NCI-H146 treated with DMSO at 0.1 percent for 48 hours (cell line): ENCODE data around the gene C1QTNF8.

Source experiments
- DNase-seq: peaks from one replicate; lab custom pipeline; 2025; ENCODE audit not compliant: unreplicated experiment; lab: John Stamatoyannopoulos, UW

C1QTNF8 gene

GRCh38 chr16:1127971-1128715 lies 32.1 kb upstream of the C1QTNF8 start:
- DNase-seq, result no peak

GRCh38 chr16:1127101-1127500 lies 31.1 kb upstream of the C1QTNF8 start:
- no peak for DNase-seq

DNA sequence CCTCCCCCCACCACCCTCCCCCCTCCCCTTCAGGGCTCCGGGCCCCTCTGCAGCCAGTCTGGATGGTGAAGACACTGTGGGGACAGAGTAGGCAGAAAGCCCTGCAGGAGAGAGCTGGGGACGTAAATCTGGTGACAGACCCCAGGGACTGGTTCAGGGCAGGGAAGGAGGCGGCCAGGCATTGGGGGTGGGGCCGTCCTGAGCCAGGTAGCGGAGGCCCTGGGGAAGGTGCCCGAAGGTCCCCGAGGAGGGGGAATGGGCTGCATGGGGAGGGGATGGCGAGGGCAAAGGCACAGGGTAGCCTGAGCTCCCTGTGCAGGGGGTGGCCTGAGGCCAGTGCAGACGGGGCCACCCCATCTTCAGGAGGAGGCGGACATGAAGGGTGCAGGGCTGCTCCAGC lies 30.5 kb upstream of the C1QTNF8 start:
- no peak for DNase-seq

DNA sequence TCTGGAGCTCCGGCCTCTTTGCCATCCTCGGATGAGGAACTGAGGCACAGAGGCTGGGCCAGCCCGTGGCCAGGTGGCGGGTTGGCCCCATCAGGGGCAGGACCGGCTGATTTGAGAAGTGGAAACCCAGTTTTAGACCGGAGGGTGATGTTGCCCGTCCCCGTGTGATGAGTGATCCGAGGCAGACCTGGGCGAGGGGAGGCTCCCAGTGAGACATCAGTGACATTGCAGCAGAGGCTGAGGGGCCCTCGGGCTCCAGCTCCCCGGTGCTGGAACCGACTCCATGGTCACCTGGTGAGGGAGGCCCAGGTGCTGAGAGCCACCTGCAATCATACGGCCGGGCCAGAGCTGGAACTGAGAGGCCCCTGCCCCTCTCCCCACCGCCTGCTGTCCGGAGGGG lies 30.0 kb upstream of the C1QTNF8 start:
- DNase-seq, result no peak

- DNase-seq, result no peak
Measured at GRCh38 chr16:1125471-1125870, 29.4 kb upstream of the C1QTNF8 start.

GRCh38 chr16:1124795-1125194 lies 28.8 kb upstream of the C1QTNF8 start:
- no peak for DNase-seq

GRCh38 chr16:1124291-1124690 lies 28.2 kb upstream of the C1QTNF8 start:
- DNase-seq, result no peak

DNA sequence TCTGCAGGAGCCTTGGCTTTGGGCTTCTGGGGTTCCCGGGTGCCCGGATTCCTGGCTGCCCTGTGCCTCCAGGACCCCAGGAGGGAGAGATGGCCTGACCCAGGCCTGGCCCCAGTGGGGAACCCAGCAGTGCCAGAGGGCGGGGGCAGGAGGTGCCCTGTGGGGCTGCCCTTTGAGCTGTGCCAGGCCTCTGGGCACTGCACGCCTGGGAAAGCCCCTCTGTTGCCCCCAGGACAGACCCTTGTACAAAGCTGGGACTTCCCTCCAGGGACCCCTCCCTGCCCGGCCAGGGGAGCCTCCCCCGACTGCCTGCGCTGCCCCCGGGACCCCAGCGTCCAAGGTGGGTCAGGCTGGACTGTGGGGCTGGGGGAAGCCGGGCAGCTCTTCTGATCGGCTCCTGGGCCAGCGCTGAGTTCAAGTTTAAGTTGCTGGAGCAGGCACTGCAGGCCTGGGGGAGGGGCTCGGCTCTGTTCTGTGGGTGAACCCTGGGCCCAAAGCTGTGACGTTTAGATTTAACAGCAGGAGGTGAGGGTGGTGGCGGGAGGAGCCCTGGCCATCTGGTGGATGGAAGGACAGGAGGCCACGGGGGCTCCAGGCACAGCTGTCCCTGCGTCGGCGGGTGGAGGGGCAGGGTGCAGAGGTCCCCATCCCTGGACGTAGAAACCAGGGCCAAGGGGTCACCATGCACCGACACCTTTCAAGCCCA lies 27.6 kb upstream of the C1QTNF8 start:
- DNase-seq, result no peak

GRCh38 chr16:1122398-1122765 lies 26.3 kb upstream of the C1QTNF8 start:
- no peak for DNase-seq

GRCh38 chr16:1121601-1122397 lies 25.8 kb upstream of the C1QTNF8 start:
- DNase-seq, result no peak

DNA sequence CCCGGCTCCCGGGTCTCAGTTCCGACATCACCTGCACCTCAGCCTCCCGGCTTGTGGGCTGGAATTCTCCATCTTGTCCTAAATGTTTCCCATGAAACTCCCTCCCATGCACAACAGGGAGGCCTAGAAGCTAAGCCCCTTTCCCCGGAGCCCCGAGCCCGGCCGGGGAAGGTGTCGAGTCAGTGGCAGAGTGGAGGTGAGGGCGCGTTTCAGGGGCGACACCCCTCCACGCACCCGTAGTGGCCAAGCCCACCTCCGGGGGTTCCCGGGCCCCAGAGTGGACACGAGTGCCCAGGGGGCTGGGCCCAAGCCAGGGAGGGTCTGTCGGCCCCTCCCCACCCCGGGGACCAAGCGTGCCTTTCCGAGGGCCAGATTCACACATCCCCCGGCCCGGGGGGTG lies 25.0 kb upstream of the C1QTNF8 start:
- DNase-seq, result no peak

- no peak for DNase-seq
Measured at GRCh38 chr16:1120577-1120941, 24.5 kb upstream of the C1QTNF8 start.

- DNase-seq, result no peak
Measured at GRCh38 chr16:1119766-1120576, 23.9 kb upstream of the C1QTNF8 start.

- DNase-seq, result no peak
Measured at GRCh38 chr16:1119129-1119528, 23.1 kb upstream of the C1QTNF8 start.

DNA sequence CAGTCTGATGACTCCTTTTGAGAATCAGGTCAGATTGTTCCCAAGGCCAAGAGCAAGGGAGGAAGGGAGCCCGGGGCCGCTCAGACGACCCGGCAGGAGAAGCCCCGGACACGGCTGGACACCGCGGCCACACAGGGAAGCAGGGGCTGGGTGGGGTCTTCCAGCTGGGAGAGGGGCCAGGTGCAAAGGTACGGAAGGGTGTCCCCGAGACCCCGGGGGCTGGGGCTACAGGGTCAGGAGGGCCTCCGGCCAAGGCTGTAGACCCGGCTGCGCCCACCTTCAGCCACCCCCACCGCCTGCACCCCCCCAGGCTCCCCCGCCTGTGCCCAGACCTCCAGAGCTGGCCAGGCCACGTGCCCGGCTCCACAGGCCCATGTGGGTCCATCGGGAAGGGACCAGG lies 21.9 kb upstream of the C1QTNF8 start:
- DNase-seq, result no peak

DNA sequence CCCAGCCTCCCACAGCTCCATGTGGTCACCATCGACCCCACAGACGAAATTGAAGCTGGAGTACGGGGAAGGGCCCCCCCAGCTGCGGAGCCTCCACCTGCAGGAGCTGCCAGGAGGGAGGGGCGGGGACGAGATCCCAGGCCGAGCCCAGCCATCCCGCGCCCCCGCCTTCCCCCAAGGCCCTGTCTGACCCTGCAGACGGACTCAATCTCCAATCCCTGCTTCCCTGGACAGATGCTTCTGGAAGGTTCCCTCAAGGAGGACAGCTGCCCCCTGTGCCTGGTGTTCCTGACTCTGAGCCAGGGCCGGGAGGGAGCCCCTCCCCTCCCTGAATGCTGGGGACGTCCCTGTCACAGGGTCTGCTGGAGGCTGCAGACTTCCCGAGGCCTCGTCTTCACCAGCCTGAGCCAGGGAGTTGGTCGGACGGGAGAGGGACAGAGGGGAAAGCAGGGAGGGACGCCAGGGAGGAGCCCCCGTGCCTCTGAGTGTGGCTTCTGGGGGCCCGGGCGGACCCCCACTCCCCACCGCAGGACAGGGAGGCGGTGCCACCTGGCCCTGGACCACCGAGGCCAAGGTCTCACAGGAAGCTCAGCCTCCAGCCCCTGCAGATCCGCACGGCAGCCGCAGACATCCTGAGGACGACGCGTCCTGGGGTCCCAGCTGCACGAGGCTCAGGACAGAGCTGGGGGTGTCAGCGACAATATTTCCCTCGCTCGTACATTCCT lies 21.3 kb upstream of the C1QTNF8 start:
- no peak for DNase-seq

GRCh38 chr16:1116693-1117077 lies 20.6 kb upstream of the C1QTNF8 start:
- DNase-seq, result no peak

DNA sequence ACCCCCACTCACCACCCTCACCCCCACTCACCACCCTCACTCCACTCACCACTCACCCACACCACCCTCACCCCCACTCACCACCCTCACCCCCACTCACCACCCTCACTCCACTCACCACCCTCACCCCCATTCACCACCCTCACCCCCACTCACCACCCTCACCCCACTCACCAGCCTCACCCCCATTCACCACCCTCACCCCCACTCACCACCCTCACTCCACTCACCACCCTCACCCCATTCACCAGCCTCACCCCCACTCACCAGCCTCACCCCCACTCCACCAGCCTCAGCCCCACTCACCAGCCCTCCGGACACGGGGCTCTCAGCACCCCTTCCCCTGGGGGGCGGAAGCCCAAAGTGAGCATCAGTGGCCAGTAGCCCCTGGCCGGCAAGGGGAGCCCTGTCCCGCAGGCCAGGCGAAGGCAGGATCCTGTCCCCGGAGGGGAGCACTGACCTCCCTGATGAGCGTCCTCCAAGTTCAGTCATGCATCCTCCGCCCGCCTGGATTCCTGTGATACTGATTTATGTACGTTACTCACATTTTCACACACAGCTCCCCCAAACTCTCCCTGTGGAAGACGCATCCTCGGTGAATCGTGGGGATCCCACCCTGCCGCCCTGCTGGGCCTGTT lies 18.0 kb upstream of the C1QTNF8 start:
- no peak for DNase-seq

GRCh38 chr16:1113489-1113888 lies 17.4 kb upstream of the C1QTNF8 start:
- DNase-seq, result no peak

DNA sequence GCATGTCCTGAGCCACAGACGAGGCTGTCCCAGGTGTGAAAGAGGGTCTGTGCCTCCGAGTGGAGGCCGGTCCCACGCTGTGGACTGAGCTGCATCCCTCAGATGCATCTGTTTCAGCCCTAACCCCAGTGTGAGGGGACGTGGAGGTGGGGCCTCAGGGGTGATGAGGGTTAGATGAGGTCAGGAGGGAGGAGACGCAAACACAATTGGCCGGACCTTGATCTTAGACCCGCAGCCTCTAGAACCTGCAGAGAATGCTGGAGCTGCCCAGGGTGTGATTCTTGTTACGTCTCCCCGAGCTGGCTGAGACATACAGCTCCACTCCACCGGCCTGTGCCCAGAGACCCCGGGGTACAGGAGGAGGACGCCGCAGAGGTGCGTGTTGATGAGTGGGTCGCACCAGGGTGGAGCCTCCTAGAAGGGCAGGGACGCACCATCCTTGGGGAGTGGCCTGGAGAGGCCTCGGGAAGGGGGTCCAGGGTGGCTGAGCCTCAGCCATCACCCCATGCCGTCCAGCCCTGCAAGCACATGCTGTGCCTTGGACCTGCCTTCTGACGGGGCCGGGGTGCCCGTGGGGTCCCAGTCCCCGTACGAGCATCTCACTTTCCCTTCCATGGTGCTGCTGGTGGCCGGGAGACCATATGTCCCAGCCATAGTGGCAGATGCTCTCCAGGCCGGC lies 16.6 kb upstream of the C1QTNF8 start:
- DNase-seq, result no peak
